GM12878 (cell line): ENCODE measurements around the gene CSK. TPM values are rescaled to one million over a fixed set of nuclear protein-coding genes. Genes with fewer than 3 reads are reported as not detected.

Experiments
- ATAC-seq: fragments of 200-7000 bp; cut with Tn5 transposase; 3 replicates; pipeline ENCODE4 v1.9.1; 2020; ENCODE audit warnings: mild to moderate bottlenecking, moderate library complexity
- BruUV-seq: library from RNA; stranded (reverse); fragments of 400-500 nt; replicated peaks from 2 replicates; lab custom pipeline; 2021; lab: Mats Ljungman, UMichigan
- CTCF ChIA-PET: fragments of 300-600 bp; sonication (Branson Sonifier 250); formaldehyde crosslinking; extraction: SDS; loops from one replicate; lab custom pipeline; 2021; ENCODE audit warnings: inconsistent platforms; lab: Yijun Ruan, JAX
- POLR2A ChIA-PET: fragments of 350-600 bp; formaldehyde crosslinking; extraction: SDS; loops from one replicate; lab custom pipeline; 2021; ENCODE audit warnings: inconsistent platforms; lab: Charles Lee
- RAD21 ChIA-PET: fragments of 300-600 bp; sonication (Branson Sonifier 250); formaldehyde crosslinking; loops from one replicate; lab custom pipeline; 2023; ENCODE audit warnings: antibody characterized with exemption; ENCODE audit not compliant: unreplicated experiment; lab: Charles Lee
- SMC1A ChIA-PET: fragments of 300-600 bp; sonication (Branson Sonifier 250); formaldehyde crosslinking; loops from one replicate; lab custom pipeline; 2023; ENCODE audit not compliant: unreplicated experiment, uncharacterized antibody; lab: Charles Lee
- DNase-seq: peaks from one replicate; pipeline ENCODE4 v3.0.0-alpha.2; 2011; ENCODE audit warnings: low read depth, low spot score
- FAIRE-seq: peaks from 3 replicates; lab custom pipeline; 2011; peaks lifted over from hg19 to GRCh38; lab: Jason Lieb, UNC
- H2AFZ ChIP-seq: 2 replicates; pipeline ENCODE4 v1.6.0; 2011; ENCODE audit warnings: low read depth, low read length, control low read depth; ENCODE audit not compliant: control insufficient read depth
- H3K27ac ChIP-seq: 2 replicates; pipeline ENCODE4 v1.5.1; 2011; ENCODE audit warnings: control low read depth; ENCODE audit not compliant: control insufficient read depth, insufficient read depth
- H3K27me3 ChIP-seq, 2 experiments: replicated peaks in 1 of 2; 2 replicates each; pipeline versions ENCODE4 v1.6.0 to v1.6.1; 2011; ENCODE audit warnings: low read length in 1 of 2; ENCODE audit not compliant: control insufficient read depth in 2 of 2, insufficient read depth in 2 of 2
- H3K36me3 ChIP-seq, 2 experiments: 2 replicates each; pipeline ENCODE4 v1.5.1; 2011; ENCODE audit warnings: low read length in 1 of 2; ENCODE audit not compliant: control insufficient read depth in 2 of 2, insufficient read depth in 2 of 2
- H3K4me1 ChIP-seq: 2 replicates; pipeline ENCODE4 v1.6.1; 2011; ENCODE audit warnings: mild to moderate bottlenecking, low read length, moderate library complexity, mixed read lengths; ENCODE audit not compliant: control insufficient read depth, insufficient read depth
- H3K4me2 ChIP-seq: 2 replicates; pipeline ENCODE4 v1.6.0; 2011; ENCODE audit warnings: control low read depth; ENCODE audit not compliant: control insufficient read depth, insufficient read depth
- H3K4me3 ChIP-seq: fragments of 200-600 bp; sonication (generic); 2 replicates; pipeline ENCODE4 v1.5.1; 2016
- H3K79me2 ChIP-seq: 2 replicates; pipeline ENCODE4 v1.6.0; 2011; ENCODE audit warnings: low read length; ENCODE audit not compliant: control insufficient read depth, insufficient read depth
- H3K9ac ChIP-seq: 2 replicates; pipeline ENCODE4 v1.8.0; 2011; ENCODE audit warnings: low read length, control low read depth, mixed read lengths; ENCODE audit not compliant: control insufficient read depth, insufficient read depth
- H3K9me3 ChIP-seq: replicated peaks from 3 replicates; pipeline ENCODE4 v1.5.1; 2011; ENCODE audit warnings: mild to moderate bottlenecking, low read length; ENCODE audit not compliant: control insufficient read depth, insufficient read depth
- H4K20me1 ChIP-seq: 2 replicates; pipeline ENCODE4 v1.6.0; 2011; ENCODE audit not compliant: control insufficient read depth, insufficient read depth
- ASH2L ChIP-seq: fragments of 300-600, 200-600 bp; sonication (generic); IDR thresholded peaks from 2 replicates; pipeline ENCODE4 v1.6.1; 2017; ENCODE audit warnings: low read depth, mild to moderate bottlenecking, borderline replicate concordance
- FOXK2 ChIP-seq: fragments of 450-650 bp; IDR thresholded peaks from 2 replicates; pipeline ENCODE4 v1.6.1; 2017; ENCODE audit warnings: mild to moderate bottlenecking, moderate library complexity
- MEF2B ChIP-seq: fragments of 450-650 bp; IDR thresholded peaks from 2 replicates; pipeline ENCODE4 v1.6.1; 2018; ENCODE audit warnings: mild to moderate bottlenecking, moderate library complexity; ENCODE audit not compliant: partially characterized antibody, poor library complexity, severe bottlenecking
- PKNOX1 ChIP-seq: fragments of 450-650 bp; IDR thresholded peaks from 2 replicates; pipeline ENCODE4 v1.6.1; 2016; ENCODE audit warnings: mild to moderate bottlenecking
- SMAD1 ChIP-seq: fragments of 450-650 bp; IDR thresholded peaks from 2 replicates; pipeline ENCODE4 v1.6.1; 2018; ENCODE audit warnings: mild to moderate bottlenecking, low read depth; ENCODE audit not compliant: partially characterized antibody
- SREBF1 ChIP-seq: IDR thresholded peaks from 2 replicates; pipeline ENCODE4 v1.6.1; 2012; ENCODE audit warnings: mild to moderate bottlenecking, low read length
- SUPT20H ChIP-seq: IDR thresholded peaks from 2 replicates; pipeline ENCODE4 v1.6.1; 2011; ENCODE audit warnings: low read depth, mild to moderate bottlenecking, low read length, moderate library complexity, borderline replicate concordance; ENCODE audit not compliant: control insufficient read depth
- TCF12 ChIP-seq: IDR thresholded peaks from 2 replicates; pipeline ENCODE4 v1.6.1; 2011; ENCODE audit warnings: low read depth, mild to moderate bottlenecking, low read length
- ZBTB11 ChIP-seq: fragments of 450-650 bp; formaldehyde crosslinking; IDR thresholded peaks from 2 replicates; pipeline ENCODE4 v1.5.0; 2022; ENCODE audit warnings: mild to moderate bottlenecking, missing genetic modification characterization
- ZSCAN29 ChIP-seq: fragments of 450-650 bp; IDR thresholded peaks from 2 replicates; pipeline ENCODE4 v1.6.1; 2017; ENCODE audit warnings: mild to moderate bottlenecking, moderate library complexity
- WGBS: methylation state at CpG from one replicate; pipeline ENCODE4 v1.1.6; 2016; ENCODE audit warnings: low lambda C conversion rate; ENCODE audit not compliant: insufficient replicate concordance, insufficient coverage; ENCODE audit errors: missing lambda C conversion rate; 5-methylcytosine and 5-hydroxymethylcytosine counted together
- in situ Hi-C: fragments of 300-500 bp; cut with MboI; formaldehyde crosslinking; loops from 9 replicates; pipeline ENCODE4 v1.14.3; 2018; ENCODE audit warnings: mixed read lengths
- intact Hi-C: fragments of 100-400 bp; cut with micrococcal nuclease; formaldehyde crosslinking; loops from one replicate; pipeline ENCODE4 v1.14.2; 2022; ENCODE audit not compliant: unreplicated experiment
- polyA plus RNA-seq, 11 experiments: library from polyadenylated mRNA; depleted of rRNA in 4 of 11; unstranded in 6 of 11; stranded (reverse) in 5 of 11; fragments of >200 nt; fragmentation: Nextera tagmentation in 4 of 11; fragmentation: Illumina TruSeq in 1 of 11; extraction: Ambion mirVana in 4 of 11; extraction: Trizol in 1 of 11; gene quantifications; 1 replicate in 1 of 11; 2 replicates in 10 of 11; pipeline versions ENCODE4 v1.2.1 to v1.2.3, GENCODE V29; 2011 to 2016; ENCODE audit warnings: inconsistent platforms in 2 of 11, missing spikeins in 2 of 11, low read depth in 1 of 11
- total RNA-seq, 4 experiments: library from RNA; depleted of rRNA in 3 of 4; stranded (reverse); fragments of >200 nt in 3 of 4; fragmentation: Illumina TruSeq in 1 of 4; extraction: Trizol in 1 of 4; gene quantifications; 2 replicates each; pipeline versions ENCODE4 v1.2.1 to v1.2.3, GENCODE V29; 2013 to 2021

Gene CSK
- total and polyA plus RNA-seq, 10 of the 15 experiments (the other 5 are each of a cell fraction or from before 2014, with no cell fraction given): 3.4 to 327 (median 75.8) TPM

GRCh38 chr15:74768099-74768770 is 13.6 kb upstream of the CSK start:
- DNase-seq (no peak), FAIRE-seq (no peak), ATAC-seq (no peak)
- in situ Hi-C loops: no loop called here
- intact Hi-C loops: no loop called here
- H3K27ac ChIP-seq: no peak overlapping the region
- no peak overlapping the region for H3K4me2 ChIP-seq
- no peaks in the 10 kb centered on the region for H3K79me2 ChIP-seq
- BruUV-seq: no TSS peak
- no peaks in the 10 kb centered on the region for H3K9me3 ChIP-seq
- H3K27me3 ChIP-seq: no peaks in the 10 kb centered on the region
- H3K9ac ChIP-seq: no peak overlapping the region
- TF ChIP-seq MEF2B (no peak), PKNOX1 (no peak), TCF12 (no peak), SREBF1 (no peak), ASH2L (no peak), FOXK2 (no peak), ZBTB11 (CRISPR knock-in tag) (no peak), ZSCAN29 (no peak), SUPT20H (no peak), SMAD1 (no peak)
- H3K4me3 ChIP-seq: no peak overlapping the region
- CTCF ChIA-PET: interaction anchor here (0.5 to 19.1 kb wide), 41 partner anchors 9 to 516 kb away, joined by 3 to 1288 read pairs (median 5); partner anchors contain the start of genes CPLX3, CSK, FAM219B and ULK3
- no peaks in the 10 kb centered on the region for H3K36me3 ChIP-seq
- H3K4me1 ChIP-seq: peaks cover 6% of the 10 kb centered on the region
- no peak overlapping the region for H2AFZ ChIP-seq
- SMC1A ChIA-PET: interaction anchor here (0.7 to 17.6 kb wide), 18 partner anchors 9 to 418 kb away, joined by 3 to 811 read pairs (median 4); partner anchors contain the start of gene CSK
- H4K20me1 ChIP-seq: no peaks in the 10 kb centered on the region
- WGBS: 30% methylated on average over 15 of the region's 15 CpGs
- POLR2A ChIA-PET: interaction anchor here (1.0 to 17.5 kb wide), 3 partner anchors 21 to 182 kb away, joined by 3 to 602 read pairs (median 4); partner anchors contain the start of gene CSK
- RAD21 ChIA-PET: interaction anchor here (0.6 to 25.2 kb wide), 18 partner anchors 9 to 390 kb away, joined by 3 to 1186 read pairs (median 4); partner anchors contain the start of genes CLK3 and CSK
